HG03442 (cell line): ENCODE results near the gene CPE.
A peak's percentile ranks its signal among the peaks of the same experiment; 100 is the strongest.

Experiments
- ATAC-seq: cut with Tn5 transposase; IDR thresholded peaks from one replicate; pipeline ENCODE4 v1.9.1; 2021; ENCODE audit warnings: mild to moderate bottlenecking, moderate library complexity; ENCODE audit not compliant: unreplicated experiment

The CPE gene

DNA sequence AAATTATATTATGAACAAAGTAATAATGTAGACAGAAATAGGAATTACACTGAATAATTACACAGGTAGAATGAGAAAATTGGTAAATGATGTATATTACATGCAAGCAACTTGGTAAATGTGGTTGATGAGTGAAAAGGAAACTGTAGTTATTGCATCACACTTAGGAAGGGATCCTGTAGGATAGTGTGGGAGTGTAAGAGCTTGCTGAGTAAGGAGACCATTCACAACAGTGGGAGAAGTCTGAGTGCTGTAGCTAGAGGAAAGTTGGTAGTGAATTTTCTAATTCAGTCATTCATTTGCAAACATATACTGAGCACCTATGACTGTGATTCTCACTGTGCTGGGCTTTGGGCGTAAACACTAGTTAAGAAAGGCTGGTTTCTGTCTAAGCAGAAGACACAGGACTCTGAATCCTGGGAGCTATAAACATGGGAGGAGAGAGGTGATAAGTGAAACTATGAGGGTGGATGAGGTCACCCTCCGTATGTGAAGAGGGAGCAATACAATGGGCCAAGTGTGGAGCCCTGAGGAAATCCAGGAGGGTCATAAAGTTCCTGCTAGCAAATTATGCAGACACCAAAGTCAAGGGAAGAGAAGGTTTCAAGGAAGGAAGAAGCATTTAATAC, 14.2 kb upstream of the CPE start:
- ATAC-seq, result no peak

DNA sequence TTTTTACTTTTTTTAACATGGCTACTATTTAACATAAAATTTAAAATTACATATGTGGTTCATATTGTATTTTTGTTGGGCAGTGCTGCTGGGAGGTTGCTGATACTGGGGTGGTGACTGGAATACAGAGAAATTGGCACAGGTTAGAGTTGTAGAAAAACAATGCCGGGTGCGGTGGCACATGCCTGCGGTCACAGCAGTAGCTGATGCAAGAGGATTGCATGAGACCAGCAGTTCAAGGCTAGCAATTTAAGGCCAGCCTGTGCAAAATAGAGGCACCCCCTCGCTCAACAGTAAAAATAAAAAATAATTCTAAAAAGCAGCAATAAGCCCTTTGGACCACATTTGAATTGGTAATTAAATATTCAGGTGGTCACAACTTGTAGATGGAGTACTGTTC, 11.8 kb upstream of the CPE start:
- ATAC-seq, result no peak

DNA sequence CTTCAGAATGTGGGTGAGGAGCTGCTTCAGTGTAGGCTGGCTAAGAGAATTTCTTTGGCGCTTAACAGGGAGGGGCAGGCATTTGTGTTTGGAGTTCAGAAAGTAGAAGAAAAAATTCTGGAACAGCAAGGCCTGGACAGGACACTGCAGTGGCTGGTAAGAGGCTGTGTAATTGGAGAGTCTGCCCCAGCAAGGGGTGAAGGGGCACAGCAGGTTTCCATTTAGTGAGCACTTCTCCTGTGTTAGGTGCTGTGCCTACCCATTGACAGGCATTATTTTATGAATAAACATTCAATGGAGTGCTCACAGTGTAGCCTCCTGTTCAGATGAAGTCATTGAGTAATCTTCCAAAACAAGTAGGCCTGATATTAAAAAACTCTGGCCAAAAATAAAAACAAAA, 10.7 kb upstream of the CPE start:
- ATAC-seq, result no peak

DNA sequence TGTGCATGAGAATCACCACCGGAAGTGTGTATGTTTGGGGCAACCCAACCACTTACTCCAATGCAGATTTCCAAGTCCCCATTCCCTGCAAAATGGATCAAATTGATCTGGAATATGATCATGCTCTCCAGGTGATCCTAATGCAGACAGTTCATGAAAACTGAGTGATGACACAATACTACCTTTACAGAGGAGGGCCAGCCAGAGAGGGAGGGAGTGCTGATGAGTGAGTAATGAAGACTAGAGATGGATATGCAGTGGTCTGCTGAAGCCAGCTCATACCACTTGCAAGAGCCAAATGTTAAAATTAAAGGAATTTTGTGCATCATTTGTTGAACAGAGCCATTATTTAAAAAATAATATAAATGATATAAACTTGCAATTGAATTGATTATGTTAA, 10.2 kb upstream of the CPE start:
- no peak for ATAC-seq

DNA sequence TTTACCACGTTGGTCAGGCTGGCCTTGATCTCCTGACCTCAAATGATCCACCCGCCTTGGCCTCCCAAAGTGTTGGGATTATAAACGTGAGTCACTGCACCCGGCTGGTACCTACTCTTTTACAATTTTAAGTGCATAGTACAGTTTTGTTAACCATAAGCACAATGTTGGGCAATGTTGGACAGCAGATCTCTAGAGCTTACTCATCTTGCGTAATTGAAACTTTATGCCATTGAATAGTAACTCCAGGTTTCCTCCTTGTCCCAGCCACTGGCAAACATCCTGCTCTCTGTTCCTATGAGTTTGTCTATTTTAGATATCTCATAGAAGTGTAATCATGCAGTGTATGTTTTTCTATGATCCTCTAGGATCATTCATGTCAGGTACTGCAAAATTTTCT, 9.3 kb upstream of the CPE start:
- ATAC-seq, result no peak

DNA sequence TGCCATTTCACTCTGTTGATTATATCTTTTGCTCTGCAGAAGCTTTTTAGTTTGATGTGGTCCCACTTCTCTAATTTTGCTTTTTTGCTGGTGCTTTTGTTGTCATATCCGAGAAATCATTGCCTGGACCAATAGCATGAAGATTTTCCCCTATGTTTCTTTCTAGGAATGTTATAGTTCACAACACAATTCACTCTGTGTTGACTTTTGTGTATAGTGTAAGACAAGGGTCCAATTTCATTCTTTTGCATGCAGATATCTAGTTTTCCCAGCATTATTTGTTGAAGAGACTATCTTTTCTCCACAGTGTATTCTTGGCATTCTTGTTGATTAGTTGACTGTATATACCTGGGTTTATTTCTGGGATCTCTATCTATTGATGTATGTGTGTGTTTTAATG, 8.3 kb upstream of the CPE start:
- ATAC-seq, result no peak

DNA sequence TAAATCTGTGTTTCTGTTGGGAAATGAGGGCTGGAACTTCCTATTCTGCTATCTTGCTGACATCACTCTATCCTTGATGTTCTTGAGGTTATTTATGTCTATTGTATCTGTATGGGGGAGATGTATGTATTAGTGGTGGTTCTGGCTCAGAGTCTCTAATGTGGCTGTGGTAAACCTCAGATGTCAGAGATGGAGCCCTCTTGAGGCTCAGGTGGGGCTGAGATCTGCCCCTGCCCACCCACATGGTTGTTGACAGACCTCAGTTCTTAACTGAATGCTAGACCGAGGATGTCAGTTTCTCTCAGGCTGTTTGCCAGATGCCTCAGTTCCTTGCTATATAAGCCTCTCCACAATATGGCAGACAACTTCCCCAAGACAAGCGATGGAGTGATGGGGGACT, 3.3 kb upstream of the CPE start:
- ATAC-seq, result no peak

DNA sequence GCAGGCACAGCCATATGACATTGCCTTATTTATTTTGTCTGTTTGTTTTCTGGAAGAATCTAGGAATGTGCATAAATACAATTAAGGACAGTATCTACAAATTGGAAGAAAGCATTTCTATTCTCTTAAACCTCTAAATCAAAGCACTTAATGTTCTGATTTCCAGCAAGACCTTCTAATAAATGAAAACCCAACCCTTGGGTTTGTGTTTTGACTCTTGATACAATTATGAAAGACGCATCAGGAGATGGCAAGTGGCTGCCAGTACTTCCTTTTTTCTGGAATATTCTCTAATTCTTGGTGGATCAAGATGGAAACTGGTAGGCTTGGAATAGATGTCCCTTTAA, 437 bp upstream of the CPE start:
- ATAC-seq, result no peak

DNA sequence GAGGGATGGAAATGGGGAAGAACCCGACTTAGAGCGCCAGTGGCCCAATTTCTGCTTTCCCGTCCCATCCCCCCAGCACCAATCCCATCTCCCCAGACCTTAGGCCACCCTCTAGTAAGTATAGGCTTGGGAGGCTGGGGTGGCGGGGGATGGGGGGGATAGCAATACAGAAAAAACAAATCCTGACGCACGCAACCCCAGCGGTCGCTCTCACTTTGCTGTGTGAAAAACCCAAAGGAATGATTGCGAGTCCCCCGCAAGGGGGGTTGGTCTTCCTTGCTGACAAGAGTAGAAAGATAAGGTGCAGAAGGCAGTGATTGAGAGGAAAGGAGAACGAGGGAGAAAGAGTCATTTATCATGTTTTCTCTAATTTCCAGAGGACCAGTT, 863 bp downstream of the CPE start:
- no peak for ATAC-seq

DNA sequence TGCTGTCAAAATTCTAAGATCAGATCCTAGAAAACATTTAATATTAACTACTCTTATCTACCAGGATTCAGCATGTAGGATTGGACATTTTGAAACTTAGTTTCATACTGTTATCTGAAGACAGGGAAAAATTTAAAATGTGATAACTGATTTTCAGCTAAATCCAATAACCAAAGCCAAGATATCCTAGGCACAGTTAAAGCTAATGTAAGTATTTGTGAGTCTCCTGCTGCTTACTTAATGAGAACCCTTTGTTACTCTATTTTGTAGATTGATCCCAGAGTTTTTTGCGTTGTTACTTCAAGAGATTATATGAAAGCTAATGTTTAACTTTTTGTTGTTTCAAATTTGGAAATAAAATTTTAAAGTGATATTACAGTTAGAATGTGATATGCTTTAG, 2.0 kb downstream of the CPE start:
- no peak for ATAC-seq

DNA sequence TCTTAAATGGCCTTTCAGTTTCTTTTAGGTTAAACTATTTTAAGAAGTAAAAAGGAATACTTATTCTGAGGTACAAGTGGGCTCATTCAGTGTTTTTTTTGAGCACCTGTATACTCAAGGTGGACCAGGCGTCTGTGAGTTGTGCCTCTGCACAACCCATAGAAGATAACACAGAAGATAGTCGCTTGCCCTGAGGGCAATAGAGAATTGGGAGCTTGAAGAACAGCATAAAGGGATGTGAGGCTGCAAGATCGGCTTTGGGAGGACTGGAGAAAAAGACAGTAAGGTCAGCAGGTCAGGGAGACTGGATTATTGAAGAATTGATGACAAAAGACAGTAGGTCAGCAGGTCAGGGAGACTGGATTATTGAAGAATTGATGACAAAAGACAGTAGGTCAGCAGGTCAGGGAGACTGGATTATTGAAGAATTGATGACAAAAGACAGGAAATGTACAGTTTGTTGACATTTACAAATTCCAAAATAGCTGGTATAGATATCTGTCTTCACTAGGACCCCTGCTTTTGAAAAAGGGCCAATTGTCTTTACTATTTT, 3.1 kb downstream of the CPE start:
- ATAC-seq, result no peak

DNA sequence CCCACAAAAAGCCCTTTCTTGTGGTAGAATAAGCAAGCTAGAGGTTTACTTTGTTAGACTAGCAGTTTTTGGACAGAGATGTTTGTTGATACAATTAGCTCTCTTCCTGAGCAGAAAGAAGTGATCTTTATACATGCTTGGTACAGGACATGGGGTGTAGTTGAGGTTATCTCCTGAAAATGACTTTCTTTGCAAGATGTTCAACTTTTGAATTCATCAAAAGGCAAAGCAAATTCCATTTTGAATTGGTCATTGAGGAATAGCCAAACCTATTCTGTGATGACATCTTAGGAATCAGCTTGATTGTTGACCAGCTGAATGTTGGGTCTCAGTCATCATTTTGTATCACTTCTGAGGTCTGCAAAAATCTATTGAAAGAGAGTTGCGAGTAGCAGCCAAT, 3.8 kb downstream of the CPE start:
- ATAC-seq, result no peak

DNA sequence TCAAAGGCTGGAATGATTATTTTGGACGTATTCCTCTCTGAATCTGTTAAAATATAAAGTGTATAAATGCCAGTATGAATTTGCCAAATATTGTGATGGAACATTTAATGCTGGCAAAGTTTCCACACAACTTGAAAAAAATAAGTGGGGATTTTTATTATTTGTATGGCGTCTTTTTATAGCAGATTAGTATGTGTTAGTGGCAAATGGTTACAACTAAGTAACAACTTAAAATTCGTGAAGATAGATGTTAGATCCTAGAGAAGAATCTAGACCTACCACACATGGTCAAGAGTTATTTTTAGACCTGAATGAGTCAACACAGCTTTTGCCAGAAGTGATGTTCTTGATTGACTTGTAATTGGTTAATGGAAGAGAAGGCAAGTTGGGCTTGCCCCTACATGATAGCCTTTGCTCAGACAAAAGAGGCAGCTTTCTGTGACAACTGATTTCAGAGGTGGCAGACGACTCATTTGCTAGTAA, 4.8 kb downstream of the CPE start:
- ATAC-seq, result no peak

DNA sequence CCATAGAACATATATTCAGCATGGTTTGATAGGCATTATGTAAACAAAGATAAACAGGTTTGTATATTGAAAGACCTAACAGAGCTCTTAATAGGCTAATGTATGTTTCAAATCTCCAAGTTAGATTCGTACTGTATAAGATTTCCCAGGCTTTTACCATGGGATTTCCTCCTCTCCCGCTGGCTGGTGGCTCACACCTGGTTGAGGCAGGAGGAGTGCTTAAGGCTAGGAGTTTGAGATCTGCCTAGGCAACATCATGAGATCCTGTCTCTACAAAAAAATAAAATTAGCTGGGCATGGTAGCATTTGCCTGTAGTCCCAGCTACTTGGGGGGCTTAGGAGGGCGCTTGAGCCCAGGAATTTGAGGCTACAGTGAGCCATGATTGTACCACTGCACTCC, 5.4 kb downstream of the CPE start:
- no peak for ATAC-seq

DNA sequence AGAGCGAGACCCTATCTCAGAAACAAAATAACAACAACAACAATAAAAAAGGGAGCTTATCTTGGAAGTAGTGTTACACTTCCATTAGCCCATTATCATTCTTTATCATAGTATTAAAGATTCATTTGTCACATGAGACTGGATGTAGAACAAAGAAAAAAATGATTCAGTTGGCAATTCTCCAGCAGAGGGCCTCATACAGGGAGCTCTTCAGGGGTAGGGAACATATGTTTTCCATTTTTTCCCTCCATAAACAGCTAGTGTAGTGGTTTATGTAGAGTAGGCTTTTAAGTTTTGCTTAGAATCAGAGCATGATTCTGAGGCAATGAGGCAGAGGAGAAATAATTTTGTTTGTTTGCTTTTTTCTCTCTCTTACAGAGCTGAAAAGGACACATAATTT, 5.8 kb downstream of the CPE start:
- no peak for ATAC-seq

DNA sequence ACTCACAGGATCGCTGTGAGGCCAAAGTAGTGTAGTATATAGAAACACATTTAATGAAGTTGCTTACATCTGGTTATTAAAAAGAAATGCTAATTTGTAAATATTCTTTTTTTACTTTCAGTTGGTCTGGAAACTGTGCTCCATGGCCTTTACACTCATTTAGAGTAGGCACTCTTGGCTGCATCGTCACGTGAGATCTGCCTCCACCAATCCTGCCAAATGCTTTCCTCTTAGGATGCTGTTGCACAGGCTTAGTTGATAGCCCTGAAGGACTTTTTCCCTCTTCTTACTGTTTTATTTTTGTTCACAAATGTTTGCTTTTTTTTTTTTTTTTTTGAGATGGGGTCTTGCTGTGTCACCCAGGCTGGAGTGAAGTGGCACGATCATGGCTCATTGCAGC, 6.3 kb downstream of the CPE start:
- no peak for ATAC-seq

DNA sequence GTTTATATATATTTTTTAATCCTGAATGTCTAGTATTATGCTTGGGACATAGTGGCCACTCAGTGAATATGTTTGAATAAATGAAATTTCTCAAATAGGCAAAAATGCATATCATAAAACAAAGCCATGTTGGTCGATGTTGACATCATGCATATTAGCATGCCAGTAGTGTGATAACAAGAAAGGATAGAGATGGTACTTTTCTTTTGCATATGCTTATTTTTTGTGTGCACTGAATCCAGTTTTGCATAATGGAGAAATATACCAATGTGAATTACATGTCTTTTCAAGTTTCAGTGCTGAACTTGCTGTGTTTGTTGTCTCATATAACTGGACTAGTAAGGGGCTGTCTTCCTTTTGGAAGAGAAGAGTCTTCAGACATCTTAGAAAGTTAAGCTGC, 7.5 kb downstream of the CPE start:
- no peak for ATAC-seq

DNA sequence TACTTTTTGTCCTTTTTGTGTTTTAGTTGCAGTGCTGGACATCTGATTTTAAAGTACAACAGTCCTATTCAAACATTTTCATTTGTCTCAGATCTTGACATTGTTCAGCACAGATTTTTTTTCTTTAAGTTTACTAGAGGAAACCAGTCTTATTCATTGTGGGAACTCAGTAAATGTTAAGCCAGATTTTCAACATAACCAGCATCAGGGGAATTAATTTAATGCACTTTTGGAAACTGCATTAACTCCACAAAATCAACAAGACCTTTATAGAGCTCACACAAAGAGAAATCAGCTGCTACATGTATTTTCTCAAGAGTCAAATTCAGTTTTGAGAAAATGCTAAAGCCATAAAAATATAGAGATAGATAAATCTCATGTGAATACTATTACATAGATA, 9.9 kb downstream of the CPE start:
- no peak for ATAC-seq

DNA sequence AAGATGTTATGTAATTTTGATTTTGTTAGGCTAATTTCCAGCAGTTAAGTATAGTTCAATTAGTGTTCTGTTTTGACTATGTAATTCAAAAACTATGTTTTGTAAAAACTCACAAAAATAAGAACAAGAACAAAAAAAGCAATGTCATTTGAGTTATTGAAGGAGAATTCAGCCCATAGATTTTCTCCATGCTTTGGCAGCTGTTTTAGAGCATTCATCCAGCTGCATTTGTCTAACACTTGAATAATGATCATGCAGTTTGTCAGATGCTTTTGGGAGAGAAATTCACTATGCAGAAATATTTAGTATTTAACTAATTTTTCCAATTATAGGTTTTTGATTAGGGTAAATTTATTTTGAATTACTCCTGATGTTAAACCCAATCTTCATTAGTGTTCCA, 14.2 kb downstream of the CPE start:
- ATAC-seq, result no peak

DNA sequence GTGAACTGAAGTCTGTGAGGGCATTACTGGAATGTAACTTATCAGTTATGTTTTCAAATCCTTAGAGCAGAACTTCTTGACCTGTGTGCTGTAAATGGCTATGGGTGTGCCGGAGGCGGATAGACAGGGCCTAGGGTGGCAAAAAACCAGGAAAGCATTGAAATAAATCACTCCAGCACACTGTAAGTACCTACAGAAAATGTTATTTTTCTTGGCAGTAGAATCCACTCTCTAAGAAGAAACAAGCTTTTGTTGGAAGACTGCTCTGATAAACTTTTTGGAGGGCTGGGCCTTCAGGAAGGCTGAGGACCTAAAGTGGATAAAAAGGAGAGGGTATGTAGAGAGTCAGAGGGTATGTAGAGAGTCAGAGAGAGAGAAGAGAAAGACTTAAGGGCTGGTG, 14.9 kb downstream of the CPE start:
- ATAC-seq, result no peak

DNA sequence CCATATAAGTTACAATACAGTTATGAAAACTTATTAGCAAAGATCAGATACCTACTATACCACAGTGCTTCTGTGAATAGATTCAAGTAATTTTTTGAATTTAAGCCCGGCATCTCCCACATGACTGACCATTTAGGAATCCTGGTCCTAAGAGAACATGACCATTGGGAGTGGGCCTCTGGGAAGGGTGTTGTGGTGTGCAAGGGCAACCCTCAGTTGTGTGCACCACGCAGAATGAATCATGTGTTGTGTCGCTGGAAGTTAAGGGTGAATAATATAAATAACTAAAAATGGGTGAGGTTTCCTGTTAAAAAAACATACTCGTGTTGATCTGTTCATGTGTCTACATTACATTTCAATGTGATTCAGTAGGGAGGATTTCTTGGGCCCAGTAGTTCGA, 15.5 kb downstream of the CPE start:
- ATAC-seq, result no peak

DNA sequence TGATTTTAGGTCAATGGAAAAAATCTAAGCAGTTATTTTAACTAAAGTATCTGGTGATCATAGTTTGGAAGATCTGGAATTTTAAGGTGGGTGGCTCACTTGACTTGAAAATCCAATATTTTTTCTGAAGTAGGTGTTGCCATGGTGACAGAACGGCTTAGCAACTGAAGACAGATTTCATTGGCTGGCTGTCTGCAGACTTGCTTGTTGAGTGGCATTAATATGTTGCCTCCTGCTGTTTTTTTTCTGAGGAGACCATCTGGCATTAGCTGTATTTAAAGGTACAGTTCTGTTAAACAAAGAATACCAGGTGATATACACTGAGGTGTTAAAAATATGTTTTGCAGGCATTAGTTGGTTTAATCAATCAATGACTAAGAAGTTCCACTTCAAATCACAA, 19.8 kb downstream of the CPE start:
- peak; percentile 79 for ATAC-seq

DNA sequence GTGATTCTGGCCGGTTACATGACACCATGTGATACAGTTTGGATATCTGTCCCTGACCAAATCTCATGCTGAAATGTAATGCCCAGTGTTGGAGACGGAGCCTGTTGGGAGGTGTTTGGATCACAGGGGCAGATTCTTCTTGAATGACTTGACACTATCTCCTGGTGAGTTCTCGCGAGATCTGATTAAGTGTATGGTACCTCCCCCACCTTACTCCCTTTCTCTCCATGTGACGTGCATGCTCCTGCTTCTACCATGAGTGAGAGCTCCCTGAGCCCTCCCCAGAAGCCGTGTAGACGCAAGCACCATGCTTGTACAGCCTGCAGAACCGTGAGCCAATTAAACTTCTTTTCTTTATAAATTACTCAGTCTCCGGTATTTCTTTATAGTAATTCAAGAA, 23.6 kb downstream of the CPE start:
- ATAC-seq, result no peak
